Tibial artery (tissue), 4 donors: ENCODE results near the gene BCL11A.

ENCODE experiments used
- DNase-seq, 2 donors: peaks; one replicate each; pipeline ENCODE4 v3.0.0-alpha.2; 2019
- H3K27ac ChIP-seq, 2 donors: fragments of 200-600 bp; sonication (generic) in 1 of 2; 1 replicate in 1 of 2; 2 replicates in 1 of 2; pipeline ENCODE4 v1.5.1; 2018 to 2019; ENCODE audit warnings: mild to moderate bottlenecking in 1 of 2
- H3K27me3 ChIP-seq, 2 donors: fragments of 200-600 bp; sonication (generic) in 1 of 2; one replicate each; pipeline versions ENCODE4 v1.5.1 to v1.6.0; 2016 to 2019
- H3K36me3 ChIP-seq, 3 donors: fragments of 200-600 bp; sonication (generic) in 2 of 3; one replicate each; pipeline ENCODE4 v1.5.1; 2016 to 2019; ENCODE audit warnings: mild to moderate bottlenecking in 2 of 3
- H3K4me1 ChIP-seq, 4 donors: fragments of 200-600 bp; sonication (generic) in 2 of 4; 1 replicate in 3 of 4; 2 replicates in 1 of 4; pipeline ENCODE4 v1.5.1; 2016 to 2019
- H3K4me3 ChIP-seq, 2 donors: fragments of 200-600 bp; sonication (generic) in 1 of 2; 1 replicate in 1 of 2; 2 replicates in 1 of 2; pipeline ENCODE4 v1.5.1; 2018 to 2019; ENCODE audit warnings: mild to moderate bottlenecking in 2 of 2
- H3K9me3 ChIP-seq, 3 donors: fragments of 200-600 bp; sonication (generic) in 1 of 3; one replicate each; pipeline ENCODE4 v1.5.1; 2016 to 2019
- intact Hi-C: fragments of 100-400 bp; cut with DNase I; formaldehyde crosslinking; loops from one replicate; pipeline ENCODE4 v1.15.0; 2023; ENCODE audit warnings: low total_unique reads
- TF ChIP-seq, protein P1 (sequence below), 2 experiments: fragments of 200-600 bp in 1 of 2; fragments of 450-650 bp in 1 of 2; IDR thresholded peaks; one replicate each; pipeline ENCODE4 v1.5.1; 2017 to 2019; ENCODE audit warnings: antibody characterized with exemption in 2 of 2, mild to moderate bottlenecking in 1 of 2, moderate library complexity in 1 of 2

BCL11A gene

DNA sequence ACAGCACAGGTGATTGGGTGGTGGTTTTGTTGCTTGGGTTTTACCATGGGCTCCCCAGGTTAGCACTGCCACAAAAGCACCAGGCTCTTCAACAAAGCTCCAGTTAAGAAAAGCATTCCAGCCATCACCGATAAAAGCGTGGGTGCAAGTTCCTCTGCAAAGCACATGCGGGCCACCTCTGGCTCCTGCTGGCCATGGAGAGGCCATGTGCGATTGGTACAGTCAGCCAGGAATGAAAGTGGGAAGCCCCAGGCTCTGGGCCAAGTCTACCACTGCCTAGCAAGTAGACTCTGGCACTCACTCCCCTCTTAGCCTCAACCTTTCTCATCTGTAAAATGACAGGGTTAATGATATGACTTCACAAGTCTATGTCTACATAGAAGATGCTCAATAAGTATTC lies 36.0 kb downstream of the BCL11A start:
- TF ChIP-seq, protein P1, sequence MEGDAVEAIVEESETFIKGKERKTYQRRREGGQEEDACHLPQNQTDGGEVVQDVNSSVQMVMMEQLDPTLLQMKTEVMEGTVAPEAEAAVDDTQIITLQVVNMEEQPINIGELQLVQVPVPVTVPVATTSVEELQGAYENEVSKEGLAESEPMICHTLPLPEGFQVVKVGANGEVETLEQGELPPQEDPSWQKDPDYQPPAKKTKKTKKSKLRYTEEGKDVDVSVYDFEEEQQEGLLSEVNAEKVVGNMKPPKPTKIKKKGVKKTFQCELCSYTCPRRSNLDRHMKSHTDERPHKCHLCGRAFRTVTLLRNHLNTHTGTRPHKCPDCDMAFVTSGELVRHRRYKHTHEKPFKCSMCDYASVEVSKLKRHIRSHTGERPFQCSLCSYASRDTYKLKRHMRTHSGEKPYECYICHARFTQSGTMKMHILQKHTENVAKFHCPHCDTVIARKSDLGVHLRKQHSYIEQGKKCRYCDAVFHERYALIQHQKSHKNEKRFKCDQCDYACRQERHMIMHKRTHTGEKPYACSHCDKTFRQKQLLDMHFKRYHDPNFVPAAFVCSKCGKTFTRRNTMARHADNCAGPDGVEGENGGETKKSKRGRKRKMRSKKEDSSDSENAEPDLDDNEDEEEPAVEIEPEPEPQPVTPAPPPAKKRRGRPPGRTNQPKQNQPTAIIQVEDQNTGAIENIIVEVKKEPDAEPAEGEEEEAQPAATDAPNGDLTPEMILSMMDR (IDR thresholded peaks at IDR 0.05), result no peak
- no peak overlapping the region for H3K4me3 ChIP-seq
- no peak for DNase-seq
- H3K9me3 ChIP-seq, result no peaks in the 10 kb centered on the region
- H3K27ac ChIP-seq, result no peak overlapping the region
- H3K4me1 ChIP-seq, result no peaks in the 10 kb centered on the region
- intact Hi-C loops, result no loop called here
- H3K27me3 ChIP-seq, result peaks cover 0 to 11% of the 10 kb centered on the region in 2 donors
- H3K36me3 ChIP-seq, result no peaks in the 10 kb centered on the region

DNA sequence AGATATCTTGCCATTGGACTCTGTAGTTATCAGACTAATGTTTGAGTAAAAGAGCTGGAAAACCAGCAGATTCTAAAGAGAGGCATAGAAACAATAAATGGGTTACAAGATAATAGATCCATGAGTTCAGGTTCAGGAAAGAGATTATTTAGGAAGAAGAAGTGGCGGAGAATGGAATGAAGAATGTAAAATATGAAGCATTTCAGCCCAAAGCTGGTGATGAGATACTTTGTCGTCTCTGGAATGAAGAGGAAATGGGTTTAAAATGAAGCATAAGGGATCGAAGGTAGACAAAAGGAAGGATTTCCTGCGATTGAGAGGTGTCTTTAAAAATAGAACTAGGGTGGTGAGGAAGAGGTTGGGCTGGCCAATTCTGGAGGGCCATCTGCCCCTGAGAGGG lies 36.6 kb downstream of the BCL11A start:
- intact Hi-C loops, result no loop called here
- Histone ChIP-seq H3K27me3 (peaks cover 0 to 14% of the 10 kb centered on the region in 2 donors), H3K36me3 (no peaks in the 10 kb centered on the region), H3K4me1 (no peaks in the 10 kb centered on the region), H3K27ac (no peak overlapping the region), H3K9me3 (no peaks in the 10 kb centered on the region), H3K4me3 (no peak overlapping the region)
- DNase-seq, result no peak
- TF ChIP-seq, protein P1 (IDR thresholded peaks at IDR 0.05), result no peak

DNA sequence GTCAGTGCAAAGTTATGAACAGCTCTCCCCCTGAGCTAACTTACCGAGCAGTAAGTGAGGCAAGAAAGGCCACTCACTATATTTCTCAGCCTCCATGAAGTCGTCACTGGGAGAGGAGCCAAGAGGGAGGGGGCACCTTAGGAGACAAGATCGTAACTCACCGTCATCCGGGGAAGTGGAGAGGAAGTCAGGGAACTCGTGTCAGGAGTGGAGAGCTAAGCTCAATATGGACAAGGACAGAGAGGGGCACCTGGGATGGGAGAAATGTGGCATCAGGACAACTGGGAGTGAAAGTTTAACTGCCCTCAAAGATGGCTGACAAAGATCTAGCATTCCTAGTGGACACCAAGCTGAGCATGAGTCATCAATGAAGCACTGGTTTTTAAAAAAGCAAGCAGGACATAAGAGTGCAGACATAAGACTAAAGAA lies 37.1 kb downstream of the BCL11A start:
- intact Hi-C loops, result no loop called here
- Histone ChIP-seq H3K4me3 (no peak overlapping the region), H3K9me3 (no peaks in the 10 kb centered on the region), H3K4me1 (no peaks in the 10 kb centered on the region), H3K36me3 (no peaks in the 10 kb centered on the region), H3K27me3 (peaks cover 0 to 12% of the 10 kb centered on the region in 2 donors), H3K27ac (no peak overlapping the region)
- TF ChIP-seq, protein P1 (IDR thresholded peaks at IDR 0.05), result no peak
- no peak for DNase-seq

DNA sequence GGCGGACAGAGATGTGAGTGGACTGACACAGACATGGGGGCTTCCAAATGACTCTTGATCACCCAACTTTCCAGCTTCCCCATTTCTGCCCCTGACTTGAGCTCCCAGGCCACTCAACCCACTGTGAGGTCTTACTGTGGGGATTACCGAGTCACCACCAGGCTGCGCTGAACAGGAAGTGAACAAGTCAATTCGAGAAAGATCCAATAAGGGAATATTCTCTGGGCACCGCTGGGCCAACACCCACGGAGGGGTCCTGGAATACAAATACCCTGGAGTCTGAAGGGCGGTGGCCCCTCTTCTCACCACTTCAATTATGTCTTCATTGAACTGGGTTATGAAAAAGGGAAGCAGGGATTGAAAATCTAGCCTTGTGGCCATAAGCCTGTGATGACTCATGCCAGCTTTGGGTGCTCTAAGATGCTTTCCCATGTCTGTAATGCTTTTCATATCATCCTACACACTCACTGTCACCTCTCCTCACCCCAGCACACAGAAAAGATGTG lies 37.7 kb downstream of the BCL11A start:
- DNase-seq, result no peak
- Histone ChIP-seq H3K9me3 (no peaks in the 10 kb centered on the region), H3K27me3 (peaks cover 0 to 9% of the 10 kb centered on the region in 2 donors), H3K27ac (no peak overlapping the region), H3K4me3 (no peak overlapping the region), H3K4me1 (no peaks in the 10 kb centered on the region), H3K36me3 (no peaks in the 10 kb centered on the region)
- TF ChIP-seq, protein P1 (IDR thresholded peaks at IDR 0.05), result no peak
- intact Hi-C loops, result no loop called here

DNA sequence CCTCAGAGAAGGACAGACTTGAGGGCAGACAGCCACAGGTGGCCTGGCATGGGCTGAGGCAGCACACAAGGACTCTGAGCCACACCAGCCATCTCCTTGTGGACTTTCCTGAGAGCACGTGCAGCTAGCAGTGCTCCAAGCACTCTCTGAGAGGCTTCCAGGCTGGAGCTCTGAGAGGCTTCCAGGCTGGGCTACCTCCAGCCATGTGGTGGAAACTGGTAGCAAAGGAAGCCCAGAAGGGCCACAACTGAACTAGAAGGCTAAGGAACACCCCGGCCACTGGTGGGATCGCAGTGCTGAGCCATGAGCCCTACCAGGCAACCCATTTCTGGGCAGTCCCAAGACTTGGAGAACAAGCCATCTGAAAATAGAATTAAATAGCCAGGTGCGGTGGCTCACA lies 39.5 kb downstream of the BCL11A start:
- H3K4me3 ChIP-seq, result no peak overlapping the region
- no peaks in the 10 kb centered on the region for H3K36me3 ChIP-seq
- H3K27me3 ChIP-seq, result peaks cover 0 to 9% of the 10 kb centered on the region in 2 donors
- no peak for DNase-seq
- H3K27ac ChIP-seq, result no peak overlapping the region
- intact Hi-C loops, result no loop called here
- no peaks in the 10 kb centered on the region for H3K9me3 ChIP-seq
- TF ChIP-seq, protein P1 (IDR thresholded peaks at IDR 0.05), result no peak
- H3K4me1 ChIP-seq, result no peaks in the 10 kb centered on the region

DNA sequence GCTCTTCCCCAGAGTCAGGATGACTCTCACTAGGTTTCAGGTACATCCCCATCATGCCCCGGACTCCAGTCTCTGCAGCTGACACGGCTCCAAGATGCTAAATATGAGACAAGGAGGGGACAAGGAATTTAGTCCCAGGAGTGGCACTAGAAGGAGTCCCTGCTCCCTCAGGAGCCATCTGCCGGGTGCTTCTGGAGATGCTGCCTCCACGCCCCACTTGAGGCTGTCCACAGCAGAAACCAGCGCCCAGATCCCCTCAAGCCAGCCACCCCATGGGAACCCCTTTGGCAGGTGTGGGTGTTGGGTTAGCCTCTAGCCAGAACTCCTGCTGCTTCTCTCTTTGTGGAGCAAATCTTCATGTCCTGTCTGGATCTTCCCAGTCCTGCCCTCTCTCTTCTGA lies 40.3 kb downstream of the BCL11A start:
- intact Hi-C loops, result no loop called here
- H3K4me3 ChIP-seq, result no peak overlapping the region
- H3K4me1 ChIP-seq, result no peaks in the 10 kb centered on the region
- TF ChIP-seq, protein P1 (IDR thresholded peaks at IDR 0.05), result no peak
- peaks cover 0 to 9% of the 10 kb centered on the region in 2 donors for H3K27me3 ChIP-seq
- H3K36me3 ChIP-seq, result no peaks in the 10 kb centered on the region
- H3K27ac ChIP-seq, result no peak overlapping the region
- no peaks in the 10 kb centered on the region for H3K9me3 ChIP-seq
- DNase-seq, result no peak
